ENCODE results near the gene TET1.
A peak's percentile ranks its signal among the peaks of the same experiment; 100 is the strongest.
"Not testable (repeated sequence)": the region's sequence is repeated elsewhere in the genome, so short reads cannot be mapped to it uniquely, and the experiment has no call there.

Gene TET1

DNA sequence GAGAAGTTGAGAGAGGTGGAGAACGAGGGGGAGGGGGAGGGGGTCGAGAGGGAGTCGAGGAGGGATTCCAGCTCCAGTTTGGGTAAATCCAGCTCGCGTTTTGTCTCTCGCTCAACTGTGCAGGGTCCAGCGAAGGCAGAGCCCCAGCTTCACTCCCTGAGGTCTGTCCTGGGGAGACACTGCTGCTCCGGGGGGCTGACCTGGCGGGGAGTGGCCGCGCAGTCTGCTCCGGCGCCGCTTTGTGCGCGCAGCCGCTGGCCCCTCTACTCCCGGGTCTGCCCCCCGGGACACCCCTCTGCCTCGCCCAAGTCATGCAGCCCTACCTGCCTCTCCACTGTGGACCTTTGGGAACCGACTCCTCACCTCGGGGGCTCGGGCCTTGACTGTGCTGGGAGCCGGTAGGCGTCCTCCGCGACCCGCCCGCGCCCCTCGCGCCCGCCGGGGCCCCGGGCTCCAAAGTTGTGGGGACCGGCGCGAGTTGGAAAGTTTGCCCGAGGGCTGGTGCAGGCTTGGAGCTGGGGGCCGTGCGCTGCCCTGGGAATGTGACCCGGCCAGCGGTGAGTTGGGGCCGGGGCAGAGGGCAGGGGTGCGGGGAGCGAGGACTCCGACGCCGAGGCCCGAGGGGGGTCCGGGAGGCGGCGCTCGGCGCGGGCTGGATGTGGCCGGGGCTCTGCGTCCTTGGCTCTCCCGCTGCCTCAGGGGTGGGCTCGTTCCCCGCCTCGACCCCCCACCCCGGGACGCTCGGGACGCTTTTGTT, at the start of gene TET1:
Gene TET1, plus strand, starts transcription at position 152 of the 757 bp plus-strand sequence. CDS start 12,002 bp downstream, outside the sequence.
- Histone ChIP-seq H3K4me3 (ENCODE audit: low read depth in 1 of 2, low read length in 2 of 2) (peak within 1 kb of the TSS; percentile 65 to 70), H3K27me3 (ENCODE audit: control insufficient read depth in 1 of 2, insufficient read depth in 2 of 2, low read length in 2 of 2) (peaks cover 10 to 28% of the 10 kb centered on the region in 2 donors), H3K27ac (ENCODE audit: low read depth, low read length) (no peak within 1 kb of the TSS), H3K4me1 (ENCODE audit: control insufficient read depth in 1 of 2, insufficient read depth in 2 of 2, low read length in 2 of 2) (peaks cover 4 to 6% of the 10 kb centered on the region in 2 donors), H3K9ac (ENCODE audit: low read depth in 1 of 2, low read length in 2 of 2) (peak within 1 kb of the TSS; percentile 15 to 16), H3K36me3 (ENCODE audit: control insufficient read depth in 1 of 2, insufficient read depth in 2 of 2, low read length in 2 of 2) (no peaks in the 10 kb centered on the region), H3K9me3 (ENCODE audit: control insufficient read depth in 1 of 2, low read length in 2 of 2) (no peaks in the 10 kb centered on the region)

GRCh38 chr10:68516216-68516615, 43.9 kb upstream of the TET1 start:
- H3K4me1 ChIP-seq (ENCODE audit: control insufficient read depth in 1 of 2, insufficient read depth in 2 of 2, low read length in 2 of 2); H3K36me3 ChIP-seq (ENCODE audit: control insufficient read depth in 1 of 2, insufficient read depth in 2 of 2, low read length in 2 of 2); H3K27me3 ChIP-seq (ENCODE audit: control insufficient read depth in 1 of 2, insufficient read depth in 2 of 2, low read length in 2 of 2); H3K4me3 ChIP-seq (ENCODE audit: low read depth in 1 of 2, low read length in 2 of 2); H3K9ac ChIP-seq (ENCODE audit: low read depth in 1 of 2, low read length in 2 of 2); H3K9me3 ChIP-seq (ENCODE audit: control insufficient read depth in 1 of 2, low read length in 2 of 2); H3K27ac ChIP-seq (ENCODE audit: low read depth, low read length): not testable (repeated sequence)

DNA sequence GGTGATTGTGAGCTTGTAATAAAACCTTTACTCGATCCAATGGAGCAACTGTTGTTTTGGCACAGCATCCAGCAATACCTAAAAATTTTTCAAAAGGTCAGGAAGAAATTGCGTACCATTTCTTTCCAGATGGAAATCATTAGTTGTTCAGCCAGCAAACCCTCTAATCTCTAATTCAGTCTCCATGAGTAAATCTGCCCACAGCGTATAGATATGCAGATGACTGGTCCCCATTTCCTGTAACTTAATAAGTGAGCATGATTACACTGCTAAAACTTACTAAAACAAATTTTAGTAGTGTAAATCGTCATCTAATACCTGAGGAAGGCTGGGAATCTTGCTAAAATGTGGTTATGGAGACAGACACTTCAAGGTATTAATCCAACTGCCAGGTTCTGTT, 43.4 kb upstream of the TET1 start:
- H3K9me3 ChIP-seq (ENCODE audit: control insufficient read depth in 1 of 2, low read length in 2 of 2): no peaks in the 10 kb centered on the region
- H3K27ac ChIP-seq (ENCODE audit: low read depth, low read length): no peak overlapping the region
- peaks cover 4 to 7% of the 10 kb centered on the region in 2 donors for H3K36me3 ChIP-seq (ENCODE audit: control insufficient read depth in 1 of 2, insufficient read depth in 2 of 2, low read length in 2 of 2)
- no peaks in the 10 kb centered on the region for H3K27me3 ChIP-seq (ENCODE audit: control insufficient read depth in 1 of 2, insufficient read depth in 2 of 2, low read length in 2 of 2)
- no peak overlapping the region for H3K4me3 ChIP-seq (ENCODE audit: low read depth in 1 of 2, low read length in 2 of 2)
- H3K9ac ChIP-seq (ENCODE audit: low read depth in 1 of 2, low read length in 2 of 2): no peak overlapping the region
- no peaks in the 10 kb centered on the region for H3K4me1 ChIP-seq (ENCODE audit: control insufficient read depth in 1 of 2, insufficient read depth in 2 of 2, low read length in 2 of 2)

DNA sequence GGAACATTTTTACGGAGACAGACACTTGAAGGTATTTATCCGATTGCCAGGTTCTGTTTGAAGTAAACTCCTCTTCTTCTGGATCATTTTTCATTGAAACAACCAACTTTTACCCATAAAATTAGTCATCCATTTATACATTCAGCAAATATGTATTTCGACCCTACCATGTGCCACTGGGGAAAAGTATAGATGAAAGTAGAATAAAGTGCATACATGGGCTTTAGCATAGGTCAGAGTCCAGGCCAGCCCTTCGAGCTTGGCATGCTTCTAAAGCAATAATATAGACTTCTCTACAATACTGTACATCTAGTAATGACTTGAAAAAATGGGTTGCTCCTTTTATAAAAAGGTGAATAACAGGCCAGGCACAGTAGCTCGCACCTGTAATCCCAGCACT, 42.9 kb upstream of the TET1 start:
- Histone ChIP-seq H3K27ac (ENCODE audit: low read depth, low read length) (no peak overlapping the region), H3K36me3 (ENCODE audit: control insufficient read depth in 1 of 2, insufficient read depth in 2 of 2, low read length in 2 of 2) (peaks cover 4 to 7% of the 10 kb centered on the region in 2 donors), H3K27me3 (ENCODE audit: control insufficient read depth in 1 of 2, insufficient read depth in 2 of 2, low read length in 2 of 2) (no peaks in the 10 kb centered on the region), H3K4me1 (ENCODE audit: control insufficient read depth in 1 of 2, insufficient read depth in 2 of 2, low read length in 2 of 2) (no peaks in the 10 kb centered on the region), H3K9me3 (ENCODE audit: control insufficient read depth in 1 of 2, low read length in 2 of 2) (no peaks in the 10 kb centered on the region), H3K9ac (ENCODE audit: low read depth in 1 of 2, low read length in 2 of 2) (no peak overlapping the region), H3K4me3 (ENCODE audit: low read depth in 1 of 2, low read length in 2 of 2) (no peak overlapping the region)

GRCh38 chr10:68518609-68519008, 41.5 kb upstream of the TET1 start:
- H3K4me3 ChIP-seq (ENCODE audit: low read depth in 1 of 2, low read length in 2 of 2); H3K9me3 ChIP-seq (ENCODE audit: control insufficient read depth in 1 of 2, low read length in 2 of 2); H3K4me1 ChIP-seq (ENCODE audit: control insufficient read depth in 1 of 2, insufficient read depth in 2 of 2, low read length in 2 of 2); H3K27ac ChIP-seq (ENCODE audit: low read depth, low read length); H3K9ac ChIP-seq (ENCODE audit: low read depth in 1 of 2, low read length in 2 of 2); H3K36me3 ChIP-seq (ENCODE audit: control insufficient read depth in 1 of 2, insufficient read depth in 2 of 2, low read length in 2 of 2); H3K27me3 ChIP-seq (ENCODE audit: control insufficient read depth in 1 of 2, insufficient read depth in 2 of 2, low read length in 2 of 2): not testable (repeated sequence)

DNA sequence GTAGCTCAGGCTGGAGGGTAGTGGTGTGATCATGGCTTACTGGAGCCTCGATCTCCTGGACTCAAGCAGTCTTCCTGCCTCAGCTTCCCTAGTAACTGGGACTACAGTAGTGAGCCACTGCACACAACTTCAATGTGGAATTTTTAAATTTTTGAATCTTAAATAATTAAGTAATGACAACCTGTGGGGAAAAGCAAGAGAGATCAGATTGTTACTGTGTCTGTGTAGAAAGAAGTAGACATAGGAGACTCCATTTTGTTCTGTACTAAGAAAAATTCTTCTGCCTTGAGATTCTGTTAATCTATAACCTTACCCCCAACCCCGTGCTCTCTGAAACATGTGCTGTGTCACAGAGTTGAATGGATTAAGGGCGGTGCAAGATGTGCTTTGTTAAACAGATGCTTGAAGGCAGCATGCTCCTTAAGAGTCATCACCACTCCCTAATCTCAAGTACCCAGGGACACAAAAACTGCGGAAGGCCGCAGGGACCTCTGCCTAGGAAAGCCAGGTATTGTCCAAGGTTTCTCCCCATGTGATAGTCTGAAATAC, 34.6 kb upstream of the TET1 start:
- not testable (repeated sequence) for H3K4me1 ChIP-seq (ENCODE audit: control insufficient read depth in 1 of 2, insufficient read depth in 2 of 2, low read length in 2 of 2); H3K9ac ChIP-seq (ENCODE audit: low read depth in 1 of 2, low read length in 2 of 2); H3K9me3 ChIP-seq (ENCODE audit: control insufficient read depth in 1 of 2, low read length in 2 of 2); H3K4me3 ChIP-seq (ENCODE audit: low read depth in 1 of 2, low read length in 2 of 2); H3K27ac ChIP-seq (ENCODE audit: low read depth, low read length); H3K36me3 ChIP-seq (ENCODE audit: control insufficient read depth in 1 of 2, insufficient read depth in 2 of 2, low read length in 2 of 2); H3K27me3 ChIP-seq (ENCODE audit: control insufficient read depth in 1 of 2, insufficient read depth in 2 of 2, low read length in 2 of 2)

DNA sequence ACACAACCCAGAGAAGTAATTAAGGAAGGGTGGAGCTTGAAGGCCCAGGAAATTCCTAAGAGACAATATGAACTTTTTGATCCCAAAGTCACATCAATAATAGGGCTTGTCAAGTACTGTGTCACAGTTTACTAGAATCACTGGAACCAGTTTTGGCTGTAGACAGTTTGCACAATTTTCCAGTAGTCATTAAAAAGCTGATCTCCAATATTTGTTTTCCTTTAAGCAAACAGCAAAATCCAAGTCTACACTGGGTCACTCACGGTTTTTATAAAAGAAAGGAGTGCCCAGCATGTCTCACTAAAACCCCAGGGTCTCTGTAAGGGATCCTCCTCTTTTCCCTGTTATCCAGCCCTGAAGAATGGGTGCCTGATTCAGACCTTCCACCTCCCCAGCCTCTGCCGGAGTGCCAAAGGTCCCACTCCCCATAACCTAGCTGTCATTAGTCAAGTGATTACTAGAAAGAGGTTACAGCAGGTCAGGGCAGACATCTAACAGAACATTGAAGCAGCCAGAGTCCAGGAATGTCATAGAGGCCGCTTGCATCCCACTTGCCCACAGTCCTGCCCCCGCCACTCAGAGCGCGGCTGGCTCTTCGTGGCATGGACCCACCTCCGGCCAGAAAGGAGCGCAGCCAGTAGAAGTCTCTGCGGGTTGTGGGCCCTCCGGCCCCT, 33.4 kb upstream of the TET1 start:
- Histone ChIP-seq H3K36me3 (ENCODE audit: control insufficient read depth in 1 of 2, insufficient read depth in 2 of 2, low read length in 2 of 2) (peaks cover 0 to 5% of the 10 kb centered on the region in 2 donors), H3K27me3 (ENCODE audit: control insufficient read depth in 1 of 2, insufficient read depth in 2 of 2, low read length in 2 of 2) (no peaks in the 10 kb centered on the region), H3K4me3 (ENCODE audit: low read depth in 1 of 2, low read length in 2 of 2) (peak overlapping the region; percentile 91 to 97), H3K27ac (ENCODE audit: low read depth, low read length) (peak overlapping the region; percentile 92), H3K9ac (ENCODE audit: low read depth in 1 of 2, low read length in 2 of 2) (peak overlapping the region; percentile 78 to 91), H3K9me3 (ENCODE audit: control insufficient read depth in 1 of 2, low read length in 2 of 2) (no peaks in the 10 kb centered on the region), H3K4me1 (ENCODE audit: control insufficient read depth in 1 of 2, insufficient read depth in 2 of 2, low read length in 2 of 2) (peaks cover 0 to 5% of the 10 kb centered on the region in 2 donors)

DNA sequence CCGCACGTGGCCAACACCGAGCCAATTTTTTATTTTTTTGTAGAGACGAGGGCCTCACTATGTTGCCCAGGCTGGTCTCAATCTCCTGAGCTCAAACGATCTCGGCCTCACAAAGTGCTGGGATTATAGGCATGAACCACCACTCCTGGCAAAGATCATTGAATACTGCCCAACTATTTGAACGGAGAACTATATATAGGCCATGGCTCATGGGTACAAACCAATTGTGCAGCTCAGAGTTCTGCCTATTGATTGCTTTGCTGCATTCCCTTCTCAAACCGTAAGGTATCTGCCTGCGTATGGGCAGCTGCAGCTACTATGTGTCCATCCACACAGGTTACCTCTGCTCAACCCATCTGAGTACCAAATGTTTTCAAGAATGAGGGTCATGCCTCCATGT, 23.2 kb upstream of the TET1 start:
- Histone ChIP-seq H3K27me3 (ENCODE audit: control insufficient read depth in 1 of 2, insufficient read depth in 2 of 2, low read length in 2 of 2) (no peaks in the 10 kb centered on the region), H3K9ac (ENCODE audit: low read depth in 1 of 2, low read length in 2 of 2) (no peak overlapping the region), H3K4me3 (ENCODE audit: low read depth in 1 of 2, low read length in 2 of 2) (no peak overlapping the region), H3K9me3 (ENCODE audit: control insufficient read depth in 1 of 2, low read length in 2 of 2) (no peaks in the 10 kb centered on the region), H3K27ac (ENCODE audit: low read depth, low read length) (no peak overlapping the region), H3K36me3 (ENCODE audit: control insufficient read depth in 1 of 2, insufficient read depth in 2 of 2, low read length in 2 of 2) (no peaks in the 10 kb centered on the region), H3K4me1 (ENCODE audit: control insufficient read depth in 1 of 2, insufficient read depth in 2 of 2, low read length in 2 of 2) (no peaks in the 10 kb centered on the region)

DNA sequence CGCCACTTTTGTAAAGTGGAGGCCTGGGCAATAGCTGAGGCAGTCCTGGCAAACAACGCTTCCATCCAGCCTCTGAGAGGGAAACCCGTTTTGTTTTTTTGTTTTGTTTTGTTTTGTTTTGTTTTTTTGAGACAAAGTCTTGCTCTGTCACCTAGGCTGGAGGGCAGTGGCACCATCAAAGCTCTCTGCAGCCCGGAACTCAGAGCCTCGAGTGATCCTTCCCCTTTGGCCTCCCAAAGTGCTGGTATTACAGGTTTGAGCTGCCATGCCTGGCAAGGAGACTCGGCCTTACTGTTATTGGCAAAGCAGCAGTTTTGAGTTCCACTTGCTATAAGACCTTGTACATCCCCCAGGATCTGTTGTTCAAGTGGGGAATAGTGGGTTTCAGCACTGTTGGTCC, 22.3 kb upstream of the TET1 start:
- no peak overlapping the region for H3K4me3 ChIP-seq (ENCODE audit: low read depth in 1 of 2, low read length in 2 of 2)
- no peaks in the 10 kb centered on the region for H3K27me3 ChIP-seq (ENCODE audit: control insufficient read depth in 1 of 2, insufficient read depth in 2 of 2, low read length in 2 of 2)
- H3K27ac ChIP-seq (ENCODE audit: low read depth, low read length): no peak overlapping the region
- no peaks in the 10 kb centered on the region for H3K36me3 ChIP-seq (ENCODE audit: control insufficient read depth in 1 of 2, insufficient read depth in 2 of 2, low read length in 2 of 2)
- no peak overlapping the region for H3K9ac ChIP-seq (ENCODE audit: low read depth in 1 of 2, low read length in 2 of 2)
- no peaks in the 10 kb centered on the region for H3K9me3 ChIP-seq (ENCODE audit: control insufficient read depth in 1 of 2, low read length in 2 of 2)
- H3K4me1 ChIP-seq (ENCODE audit: control insufficient read depth in 1 of 2, insufficient read depth in 2 of 2, low read length in 2 of 2): no peaks in the 10 kb centered on the region
